CD4-positive, alpha-beta T cell treated with Interleukin-10 for 1 hour (primary cell): Measurements from ENCODE around the gene LINC00237.

Source experiments
- DNase-seq: peaks from one replicate; pipeline ENCODE4 v3.0.0-alpha.2; 2020

Gene LINC00237

DNA sequence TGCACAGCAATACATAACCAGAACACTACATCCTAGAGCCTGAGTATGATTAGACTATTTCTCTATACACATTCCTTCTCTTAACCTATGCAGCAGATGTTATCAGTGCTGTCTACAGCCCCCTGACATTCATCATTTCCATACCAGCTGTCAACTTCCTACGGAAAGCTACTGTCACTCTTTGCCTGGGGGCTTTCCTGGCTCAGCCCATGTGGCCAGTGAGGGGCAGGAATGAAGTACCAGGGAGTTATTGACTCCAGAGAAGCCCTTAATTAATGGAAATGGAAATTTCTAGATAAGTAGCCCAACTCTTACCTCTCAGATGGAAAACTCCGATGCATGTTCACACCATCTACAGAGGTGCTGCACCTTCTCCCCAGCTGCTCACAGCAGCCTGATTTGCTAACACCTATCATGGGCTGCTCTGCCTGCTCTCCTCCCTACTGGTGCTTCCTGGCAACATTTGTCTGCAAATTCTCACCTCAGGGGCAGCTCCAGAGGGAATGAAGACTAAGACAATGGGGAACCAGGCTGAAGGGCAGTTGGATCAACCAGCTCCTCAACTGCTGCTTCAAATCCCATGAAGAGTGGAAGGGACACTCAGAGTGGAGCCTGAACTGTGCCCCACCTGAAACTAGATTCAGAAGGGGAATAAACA lies 59.6 kb downstream of the LINC00237 start:
- no peak for DNase-seq
